GM20431 (cell line): Measurements from ENCODE around the gene ZNF526.
"Not testable (repeated sequence)": the region's sequence is repeated elsewhere in the genome, so short reads cannot be mapped to it uniquely, and the experiment has no call there.

Experiments used
- in situ Hi-C: fragments of 300-500 bp; cut with MseI, MboI; formaldehyde crosslinking; loops from one replicate; pipeline ENCODE4 v1.15.0; 2020; ENCODE audit warnings: low sequenced_read_pairs; ENCODE audit not compliant: unreplicated experiment

Gene ZNF526

GRCh38 chr19:42254850-42255765 is 35.0 kb downstream of the ZNF526 start, which contains the start of gene ERF:
Gene ERF (minus strand): TSS chr19:42255128. CDS start chr19:42254999, 129 bp downstream.
- in situ Hi-C loops: no loop called here

- in situ Hi-C loops: no loop called here
Observed at GRCh38 chr19:42255766-42256745, 35.9 kb downstream of the ZNF526 start.

- in situ Hi-C loops: not testable (repeated sequence)
Observed at GRCh38 chr19:42257842-42258241, 37.7 kb downstream of the ZNF526 start.

GRCh38 chr19:42261763-42262162 is 41.7 kb downstream of the ZNF526 start:
- in situ Hi-C loops: no loop called here

GRCh38 chr19:42266105-42266504 is 46.0 kb downstream of the ZNF526 start:
- in situ Hi-C loops: not testable (repeated sequence)

- in situ Hi-C loops: not testable (repeated sequence)
Observed at GRCh38 chr19:42266928-42267603, 47.0 kb downstream of the ZNF526 start.

- in situ Hi-C loops: no loop called here
Observed at GRCh38 chr19:42267644-42268141, 47.6 kb downstream of the ZNF526 start.

- in situ Hi-C loops: no loop called here
Observed at GRCh38 chr19:42268142-42268703, 48.1 kb downstream of the ZNF526 start.

- in situ Hi-C loops: no loop called here
Observed at GRCh38 chr19:42268704-42269477, 48.8 kb downstream of the ZNF526 start, which contains the start of gene CIC. Gene CIC (plus strand): TSS chr19:42269252. CDS start chr19:42271784, 2,532 bp downstream.

GRCh38 chr19:42269478-42270345 is 49.6 kb downstream of the ZNF526 start:
- in situ Hi-C loops: no loop called here

- in situ Hi-C loops: no loop called here
Observed at GRCh38 chr19:42270346-42271044, 50.4 kb downstream of the ZNF526 start.

- in situ Hi-C loops: no loop called here
Observed at GRCh38 chr19:42271045-42271419, 50.9 kb downstream of the ZNF526 start.

GRCh38 chr19:42271861-42272534 is 51.9 kb downstream of the ZNF526 start:
- in situ Hi-C loops: no loop called here

- in situ Hi-C loops: no loop called here
Observed at GRCh38 chr19:42272535-42272897, 52.4 kb downstream of the ZNF526 start.

- in situ Hi-C loops: no loop called here
Observed at GRCh38 chr19:42272989-42273406, 52.9 kb downstream of the ZNF526 start.

GRCh38 chr19:42273407-42274064 is 53.4 kb downstream of the ZNF526 start:
- in situ Hi-C loops: no loop called here
